ENCODE measurements around the gene IL17RA. TPM values are rescaled to one million over a fixed set of nuclear protein-coding genes. Genes with fewer than 3 reads are reported as not detected.

The IL17RA gene
- total and polyA plus RNA-seq, 2 of the 4 experiments (the other 2 are of a cell fraction), result 5.2 to 15.3 TPM

GRCh38 chr22:17159504-17159951 is 74.7 kb downstream of the IL17RA start:
- no TSS peak for BruUV-seq (replicated peaks)

More at GRCh38 chr22:17159504-17159951, 74.7 kb downstream of the IL17RA start:
- H4K5ac ChIP-seq (ENCODE audit: low read depth, low read length), result peak overlapping the region; percentile 53
- H2AK9ac ChIP-seq (replicated peaks; ENCODE audit: low read depth, low read length, poor library complexity), result peak overlapping the region; percentile 92
- no peaks in the 10 kb centered on the region for H3K27me3 ChIP-seq (ENCODE audit: control insufficient read depth, insufficient read depth, low read length)
- ChIA-PET POLR2A (ENCODE audit: unreplicated experiment) (no interaction called here), CTCF (interaction anchor here (0.6 to 3.7 kb wide), 2 partner anchors 12 to 346 kb away, joined by 6 to 21 read pairs; no protein-coding TSS in a partner anchor)
- no peaks in the 10 kb centered on the region for H3K36me3 ChIP-seq (ENCODE audit: control insufficient read depth, insufficient read depth, low read length)
- peak overlapping the region; percentile 79 for H3K9ac ChIP-seq (ENCODE audit: low read depth, low read length)
- intact Hi-C loops (cut with micrococcal nuclease), result loop anchor here (1.0 to 2.0 kb wide), 2 partner anchors 12 to 75 kb away; partner anchors contain the start of gene IL17RA
- no peaks in the 10 kb centered on the region for H3K9me1 ChIP-seq (ENCODE audit: insufficient read depth, low read length)
- peak overlapping the region; percentile 17; the same call in 1 of the 2 replicates for H3K18ac ChIP-seq (ENCODE audit: low read depth, low read length)
- peak; percentile 31 for ATAC-seq (ENCODE audit: low read depth)
- H3K9me3 ChIP-seq (ENCODE audit: control insufficient read depth, insufficient read depth, low read length), result no peaks in the 10 kb centered on the region
- peak overlapping the region; percentile 88 for H3K4me2 ChIP-seq (ENCODE audit: low read depth, low read length)
- H4K91ac ChIP-seq (ENCODE audit: insufficient read depth, low read depth, low read length), result peak overlapping the region; percentile 72
- peak overlapping the region; percentile 100 for H2AFZ ChIP-seq (replicated peaks; ENCODE audit: low read length, poor library complexity)
- peak overlapping the region; percentile 52 for H3K4ac ChIP-seq (ENCODE audit: low read depth, low read length)
- H3K79me1 ChIP-seq (ENCODE audit: low read depth in 1 of 2, low read length in 2 of 2), result peaks cover 15 to 26% of the 10 kb centered on the region in 2 experiments
- H2BK15ac ChIP-seq (ENCODE audit: low read depth, low read length), result no peak overlapping the region
- peak overlapping the region; percentile 41; the same call in 1 of the 2 replicates for H3K23ac ChIP-seq (ENCODE audit: low read depth, low read length)
- H2AK5ac ChIP-seq (ENCODE audit: low read depth, low read length), result peak overlapping the region; percentile 36
- dilution Hi-C loops (cut with HindIII; ENCODE audit: low sequenced_read_pairs, unreplicated experiment), result no loop called here
- H2BK120ac ChIP-seq (ENCODE audit: low read depth, low read length), result peak overlapping the region; percentile 32
- TF ChIP-seq BHLHE40 (IDR thresholded peaks at IDR 0.05; ENCODE audit: low read depth, low read length), result peak; percentile 89
- no peak for TF ChIP-seq POLR2A (IDR thresholded peaks at IDR 0.05; ENCODE audit: low read depth, low read length)
- WGBS, 2 experiments (ENCODE audit: extremely low coverage in 2 of 2, insufficient read length in 1 of 2), result 10% methylated on average over 17 of the region's 35 CpGs; no CpG with 5 or more reads in 1 of the 2 experiments
- peak overlapping the region; percentile 71 for H2BK5ac ChIP-seq (ENCODE audit: low read depth, low read length, poor library complexity, severe bottlenecking)
- H3K4me1 ChIP-seq (ENCODE audit: control insufficient read depth, insufficient read depth, low read length), result peaks cover 4% of the 10 kb centered on the region; the same call in 1 of the 2 replicates
- no peak overlapping the region for H3K56ac ChIP-seq (ENCODE audit: extremely low read depth, insufficient read depth, low read length)
- peak; percentile 47 for DNase-seq
- H2BK20ac ChIP-seq (ENCODE audit: low read depth, low read length), result no peak overlapping the region
- H4K8ac ChIP-seq (ENCODE audit: low read depth in 2 of 2, low read length in 2 of 2), result peak overlapping the region; percentile 90 to 91
- peak overlapping the region; percentile 61 for H3K4me3 ChIP-seq (ENCODE audit: insufficient read depth, low read depth, low read length)
- peak overlapping the region; percentile 71 for H3K14ac ChIP-seq (replicated peaks; ENCODE audit: low read depth, low read length)
- in situ Hi-C loops (cut with MboI; ENCODE audit: low sequenced_read_pairs), result no loop called here
- peak overlapping the region; percentile 78 for H3K27ac ChIP-seq (ENCODE audit: insufficient read depth, low read length)
- no peaks in the 10 kb centered on the region for H4K20me1 ChIP-seq (ENCODE audit: insufficient read depth, low read length)
